Mesenchymal stem cell (in vitro differentiated cells and primary cell): ENCODE measurements around the gene SHISA4.
A peak's percentile ranks its signal among the peaks of the same experiment; 100 is the strongest.

Experiments
- DNase-seq: peaks from one replicate; pipeline ENCODE4 v3.0.0-alpha.2; 2013
- H2AFZ ChIP-seq: one replicate; pipeline ENCODE4 v1.6.1; 2013; ENCODE audit warnings: low read depth, mild to moderate bottlenecking, control low read depth, inconsistent platforms, low read length, moderate library complexity
- H2AK5ac ChIP-seq: 2 replicates; pipeline ENCODE4 v1.6.1; 2013; ENCODE audit warnings: low read length, moderate library complexity, mild to moderate bottlenecking, inconsistent platforms; ENCODE audit not compliant: severe bottlenecking
- H2BK120ac ChIP-seq: one replicate; pipeline ENCODE4 v1.6.1; 2013; ENCODE audit warnings: low read depth, mild to moderate bottlenecking, inconsistent platforms, low read length, moderate library complexity
- H2BK12ac ChIP-seq, 2 experiments: one replicate each; pipeline ENCODE4 v1.6.1; 2013; ENCODE audit warnings: inconsistent platforms in 2 of 2, low read length in 2 of 2, mild to moderate bottlenecking in 2 of 2, moderate library complexity in 2 of 2, control low read depth in 1 of 2
- H2BK15ac ChIP-seq: one replicate; pipeline ENCODE4 v1.6.1; 2013; ENCODE audit warnings: mild to moderate bottlenecking, low read depth, inconsistent platforms; ENCODE audit not compliant: poor library complexity, severe bottlenecking
- H2BK5ac ChIP-seq: 2 replicates; pipeline ENCODE4 v1.6.1; 2013; ENCODE audit warnings: low read depth, mild to moderate bottlenecking, low read length, control low read depth, inconsistent platforms; ENCODE audit not compliant: poor library complexity, severe bottlenecking
- H3K14ac ChIP-seq, 2 experiments: one replicate each; pipeline ENCODE4 v1.6.1; 2013; ENCODE audit warnings: inconsistent platforms in 2 of 2, low read length in 2 of 2, control low read depth in 1 of 2, mild to moderate bottlenecking in 1 of 2, moderate library complexity in 1 of 2
- H3K18ac ChIP-seq, 2 experiments: one replicate each; pipeline ENCODE4 v1.6.1; 2013; ENCODE audit warnings: inconsistent platforms in 2 of 2, low read length in 2 of 2, control low read depth in 1 of 2, low read depth in 1 of 2, mild to moderate bottlenecking in 1 of 2
- H3K23ac ChIP-seq, 2 experiments: one replicate each; pipeline ENCODE4 v1.6.1; 2013; ENCODE audit warnings: inconsistent platforms in 2 of 2, low read length in 2 of 2, mild to moderate bottlenecking in 2 of 2, moderate library complexity in 2 of 2, control low read depth in 1 of 2
- H3K27ac ChIP-seq: 2 replicates; pipeline ENCODE4 v1.5.1; 2013; ENCODE audit warnings: mild to moderate bottlenecking, moderate library complexity, low read length, control low read depth, inconsistent platforms; ENCODE audit not compliant: poor library complexity, severe bottlenecking
- H3K27me3 ChIP-seq, 2 experiments: 2 replicates each; pipeline versions ENCODE4 v1.6.1 to v1.7.0; 2013; ENCODE audit warnings: low read length in 2 of 2, mild to moderate bottlenecking in 2 of 2, moderate library complexity in 2 of 2, control low read depth in 1 of 2, inconsistent platforms in 1 of 2; ENCODE audit not compliant: control insufficient read depth in 1 of 2, insufficient read depth in 1 of 2
- H3K36me3 ChIP-seq, 2 experiments: 2 replicates each; pipeline versions ENCODE4 v1.6.1 to v1.7.0; 2013; ENCODE audit warnings: low read length in 2 of 2, control low read depth in 1 of 2, inconsistent platforms in 1 of 2, low read depth in 1 of 2, mild to moderate bottlenecking in 1 of 2; ENCODE audit not compliant: insufficient read depth in 2 of 2, control insufficient read depth in 1 of 2
- H3K4ac ChIP-seq, 2 experiments: one replicate each; pipeline ENCODE4 v1.6.1; 2013; ENCODE audit warnings: inconsistent platforms in 2 of 2, low read length in 2 of 2, mild to moderate bottlenecking in 2 of 2, moderate library complexity in 2 of 2, control low read depth in 1 of 2, low read depth in 1 of 2
- H3K4me1 ChIP-seq: 2 replicates; pipeline ENCODE4 v1.6.1; 2013; ENCODE audit warnings: low read depth, low read length, control low read depth; ENCODE audit not compliant: control insufficient read depth, insufficient read depth
- H3K4me2 ChIP-seq: 2 replicates; pipeline ENCODE4 v1.6.1; 2013; ENCODE audit warnings: low read length, mild to moderate bottlenecking, inconsistent platforms; ENCODE audit not compliant: poor library complexity, severe bottlenecking
- H3K4me3 ChIP-seq, 2 experiments: 2 replicates each; pipeline versions ENCODE4 v1.5.1 to v1.7.0; 2013; ENCODE audit warnings: low read length in 2 of 2, mild to moderate bottlenecking in 2 of 2, control low read depth in 1 of 2, low read depth in 1 of 2; ENCODE audit not compliant: insufficient read depth in 1 of 2
- H3K79me1 ChIP-seq: replicated peaks from 2 replicates; pipeline ENCODE4 v1.6.1; 2013; ENCODE audit warnings: mild to moderate bottlenecking, control low read depth, low read length, inconsistent platforms; ENCODE audit not compliant: poor library complexity, severe bottlenecking
- H3K9ac ChIP-seq: 2 replicates; pipeline ENCODE4 v1.7.0; 2013; ENCODE audit warnings: mild to moderate bottlenecking, low read length, moderate library complexity
- H3K9me3 ChIP-seq: 2 replicates; pipeline ENCODE4 v1.7.0; 2013; ENCODE audit warnings: mild to moderate bottlenecking, low read length; ENCODE audit not compliant: control insufficient read depth
- H4K8ac ChIP-seq: one replicate; pipeline ENCODE4 v1.6.1; 2013; ENCODE audit warnings: inconsistent platforms, mild to moderate bottlenecking, low read length, moderate library complexity
- H4K91ac ChIP-seq: one replicate; pipeline ENCODE4 v1.6.1; 2013; ENCODE audit warnings: mild to moderate bottlenecking, low read length, inconsistent platforms
- WGBS: methylation state at CpG from one replicate; pipeline ENCODE4 v1.1.7; 2013; ENCODE audit warnings: mixed read lengths; 5-methylcytosine and 5-hydroxymethylcytosine counted together

The SHISA4 gene

DNA sequence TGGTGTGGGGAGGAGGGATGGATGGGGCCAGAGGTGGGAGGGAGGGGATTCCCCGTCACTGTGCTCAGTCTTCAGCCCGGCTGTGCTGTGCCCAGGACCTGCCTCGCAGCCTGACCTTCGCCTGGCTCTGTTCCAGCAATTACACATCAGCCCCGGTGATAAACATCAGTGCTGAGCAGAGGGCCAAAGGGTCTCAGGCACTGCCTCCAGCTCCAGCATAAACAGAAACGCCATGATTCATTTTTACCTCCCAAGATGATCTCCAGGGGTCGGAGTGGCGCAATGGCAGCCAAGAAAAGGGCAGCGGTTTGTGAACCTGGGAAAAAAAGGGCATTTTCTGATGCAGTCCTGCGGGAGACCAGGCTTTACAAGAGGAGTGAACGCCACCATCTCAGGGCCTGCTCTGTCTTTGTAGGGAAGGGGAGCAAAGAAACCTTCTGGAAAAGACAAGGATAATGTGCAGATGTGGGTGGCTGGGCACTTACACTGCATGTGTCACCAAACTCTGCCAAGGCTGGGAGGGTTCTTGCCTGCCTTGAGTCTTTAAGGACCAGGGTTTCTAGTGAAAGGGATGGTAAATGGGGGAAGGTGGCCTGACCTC is 28.1 kb downstream of the SHISA4 start:
- peak overlapping the region; percentile 86 to 97 for H3K18ac ChIP-seq
- H2AFZ ChIP-seq = no peak overlapping the region
- H2BK5ac ChIP-seq = no peak overlapping the region
- H3K9me3 ChIP-seq = no peaks in the 10 kb centered on the region
- H3K36me3 ChIP-seq = peaks cover 0 to 3% of the 10 kb centered on the region in 2 experiments
- 1% methylated on average over 11 of the region's 11 CpGs for WGBS
- H2BK12ac ChIP-seq = peak overlapping the region; percentile 95 to 96
- peak overlapping the region; percentile 50 to 93 for H3K4ac ChIP-seq
- peak overlapping the region; percentile 80 for H3K9ac ChIP-seq
- H3K23ac ChIP-seq = no peak overlapping the region
- no peak overlapping the region for H3K4me2 ChIP-seq
- H2AK5ac ChIP-seq = peak overlapping the region; percentile 37
- peak overlapping the region in 1 of 2 experiments; percentile 48 for H3K4me3 ChIP-seq
- H3K27ac ChIP-seq = peak overlapping the region; percentile 50
- no peaks in the 10 kb centered on the region for H3K27me3 ChIP-seq
- peak overlapping the region; percentile 94 for H2BK15ac ChIP-seq
- DNase-seq = peak; percentile 98
- H4K91ac ChIP-seq = peak overlapping the region; percentile 58
- H3K79me1 ChIP-seq = no peaks in the 10 kb centered on the region
- H3K14ac ChIP-seq = no peak overlapping the region
- H3K4me1 ChIP-seq = peaks cover 26% of the 10 kb centered on the region
- H4K8ac ChIP-seq = peak overlapping the region; percentile 55
- H2BK120ac ChIP-seq = peak overlapping the region; percentile 83

DNA sequence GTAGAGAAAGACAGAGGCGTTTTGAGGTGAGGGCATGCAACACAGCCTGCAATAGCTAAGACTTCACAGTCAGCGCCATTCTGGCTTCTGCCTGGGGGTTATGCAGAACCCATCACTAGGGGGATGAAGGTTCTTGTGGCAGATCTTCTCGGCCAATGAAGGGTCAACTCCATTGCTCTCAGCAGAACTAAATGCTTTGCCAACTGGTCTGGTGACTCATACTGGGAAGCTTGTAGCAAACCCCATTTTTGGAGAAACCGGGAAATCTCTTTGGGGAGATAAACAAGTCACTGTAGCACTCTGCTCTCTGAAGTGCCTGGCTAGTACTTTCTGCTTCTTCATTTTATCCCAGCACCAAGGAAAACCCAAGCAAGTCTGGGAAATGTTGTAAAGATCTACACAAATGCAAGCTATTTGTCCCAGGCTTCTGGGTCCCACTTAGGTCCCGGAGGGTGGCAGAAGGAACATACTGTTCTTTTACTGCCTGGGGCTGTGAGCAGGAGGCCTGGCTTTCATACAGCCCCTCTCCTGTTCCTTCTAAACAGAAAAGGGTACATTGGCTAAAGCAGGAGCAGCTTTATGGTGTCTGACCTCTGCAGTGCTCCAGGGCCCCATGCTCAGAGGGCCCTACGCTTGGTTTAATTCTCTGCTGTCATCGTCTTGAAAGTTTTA is 28.8 kb downstream of the SHISA4 start:
- Histone ChIP-seq H2AK5ac (peak overlapping the region; percentile 37), H3K9me3 (no peaks in the 10 kb centered on the region), H3K4me1 (peaks cover 24% of the 10 kb centered on the region), H3K4me3 (peak overlapping the region in 1 of 2 experiments; percentile 48), H3K23ac (no peak overlapping the region), H2BK15ac (peak overlapping the region; percentile 94), H4K91ac (peak overlapping the region; percentile 86), H3K4ac (peak overlapping the region; percentile 50 to 93), H3K4me2 (no peak overlapping the region), H2BK12ac (peak overlapping the region; percentile 95 to 96), H3K14ac (no peak overlapping the region), H3K27ac (peak overlapping the region; percentile 50), H3K79me1 (no peaks in the 10 kb centered on the region), H3K9ac (peak overlapping the region; percentile 80), H2AFZ (no peak overlapping the region), H4K8ac (peak overlapping the region; percentile 55), H2BK120ac (peak overlapping the region; percentile 83), H3K36me3 (peaks cover 0 to 3% of the 10 kb centered on the region in 2 experiments), H3K18ac (peak overlapping the region; percentile 89 to 97), H3K27me3 (no peaks in the 10 kb centered on the region), H2BK5ac (no peak overlapping the region)
- DNase-seq = peak; percentile 94
- 34% methylated on average over 7 of the region's 7 CpGs for WGBS

DNA sequence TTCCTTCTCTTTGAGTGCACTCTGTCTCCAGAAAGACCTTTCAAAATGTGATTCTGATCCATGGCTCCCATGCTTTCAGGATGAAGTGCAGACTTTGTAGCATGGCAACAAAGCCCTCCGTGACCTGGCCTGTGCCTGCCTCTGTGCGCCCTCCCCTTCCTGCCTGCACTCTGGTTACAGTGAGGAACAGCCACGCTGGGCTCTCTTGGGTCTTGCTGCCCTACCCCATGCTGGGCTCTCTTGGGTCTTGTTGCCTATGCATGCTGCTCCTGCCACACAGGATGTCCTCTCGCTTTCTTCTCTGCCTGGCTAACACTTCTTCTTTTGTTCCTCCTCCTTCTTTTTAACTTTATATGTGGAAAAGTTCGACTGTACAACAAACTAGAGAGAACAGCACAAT is 29.6 kb downstream of the SHISA4 start:
- peaks cover 0 to 3% of the 10 kb centered on the region in 2 experiments for H3K36me3 ChIP-seq
- no peak overlapping the region for H3K4me3 ChIP-seq
- H3K4me2 ChIP-seq = no peak overlapping the region
- peak overlapping the region; percentile 92 for H4K8ac ChIP-seq
- no peak overlapping the region for H2AK5ac ChIP-seq
- H3K9ac ChIP-seq = peak overlapping the region; percentile 80
- peaks cover 23% of the 10 kb centered on the region for H3K4me1 ChIP-seq
- H3K23ac ChIP-seq = no peak overlapping the region
- no peak overlapping the region for H2BK15ac ChIP-seq
- H3K14ac ChIP-seq = peak overlapping the region in 1 of 2 experiments; percentile 39
- peak overlapping the region; percentile 86 for H4K91ac ChIP-seq
- peak overlapping the region; percentile 40 to 89 for H3K18ac ChIP-seq
- H2BK12ac ChIP-seq = peak overlapping the region; percentile 15 to 92
- H3K27me3 ChIP-seq = no peaks in the 10 kb centered on the region
- WGBS = 86% methylated on average over 5 of the region's 5 CpGs
- H3K27ac ChIP-seq = no peak overlapping the region
- H3K9me3 ChIP-seq = no peaks in the 10 kb centered on the region
- peak overlapping the region; percentile 68 for H2BK120ac ChIP-seq
- H2AFZ ChIP-seq = peak overlapping the region; percentile 40
- no peak for DNase-seq
- H3K79me1 ChIP-seq = no peaks in the 10 kb centered on the region
- peak overlapping the region; percentile 18 to 45 for H3K4ac ChIP-seq
- H2BK5ac ChIP-seq = no peak overlapping the region

DNA sequence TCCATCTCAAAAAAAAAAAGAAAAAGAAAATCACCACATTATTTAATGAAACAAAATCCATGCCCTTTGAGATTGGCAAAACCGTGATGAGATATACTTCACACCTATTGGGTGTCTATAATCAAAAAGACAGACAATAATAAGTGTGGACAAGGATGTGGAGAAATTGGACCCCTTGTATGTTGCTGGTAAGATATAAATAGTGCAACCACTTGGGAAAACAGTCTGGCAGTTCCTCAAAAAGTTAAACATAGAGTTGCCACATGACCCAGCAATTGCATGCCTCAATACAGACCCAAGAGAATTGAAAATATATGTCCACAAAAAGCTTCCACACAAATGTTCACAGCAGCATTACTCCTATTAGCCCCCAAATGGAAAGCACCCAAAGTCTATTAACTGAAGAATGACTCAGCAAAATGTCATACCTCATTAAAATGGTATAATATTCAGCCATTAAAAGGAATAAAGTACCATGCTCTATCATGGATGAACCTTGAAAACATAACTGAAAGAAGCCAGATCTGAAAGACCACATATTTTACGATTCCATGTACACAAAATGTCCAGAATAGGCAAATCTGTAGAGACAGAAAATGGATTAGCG is 33.4 kb downstream of the SHISA4 start:
- no peak overlapping the region for H2BK120ac ChIP-seq
- no peak overlapping the region for H2BK15ac ChIP-seq
- H3K36me3 ChIP-seq = peaks cover 0 to 3% of the 10 kb centered on the region in 2 experiments
- H4K8ac ChIP-seq = no peak overlapping the region
- no peak overlapping the region for H2AFZ ChIP-seq
- no peak overlapping the region for H3K4me2 ChIP-seq
- H3K4ac ChIP-seq = no peak overlapping the region
- no peak overlapping the region for H2AK5ac ChIP-seq
- H3K27me3 ChIP-seq = no peaks in the 10 kb centered on the region
- H3K14ac ChIP-seq = no peak overlapping the region
- H3K9ac ChIP-seq = no peak overlapping the region
- no peak for DNase-seq
- H3K4me1 ChIP-seq = peaks cover 10% of the 10 kb centered on the region
- 100% methylated on average over 2 of the region's 3 CpGs for WGBS
- no peaks in the 10 kb centered on the region for H3K9me3 ChIP-seq
- no peak overlapping the region for H3K4me3 ChIP-seq
- no peak overlapping the region for H2BK12ac ChIP-seq
- H3K23ac ChIP-seq = no peak overlapping the region
- H3K27ac ChIP-seq = no peak overlapping the region
- H3K18ac ChIP-seq = no peak overlapping the region
- H2BK5ac ChIP-seq = no peak overlapping the region
- no peaks in the 10 kb centered on the region for H3K79me1 ChIP-seq
- no peak overlapping the region for H4K91ac ChIP-seq
